H1 (cell line): Measurements from ENCODE around the gene PJA1. TPM values are rescaled to one million over a fixed set of nuclear protein-coding genes. Genes with fewer than 3 reads are reported as not detected.

Source experiments
- CTCF ChIA-PET: fragments of 300-600 bp; sonication (Branson Sonifier 250); formaldehyde crosslinking; loops from one replicate; lab custom pipeline; 2021; ENCODE audit not compliant: partially characterized antibody; lab: Charles Lee
- POLR2A ChIA-PET: fragments of 300-600 bp; sonication (Branson Sonifier 250); formaldehyde crosslinking; loops from one replicate; lab custom pipeline; 2021; ENCODE audit warnings: inconsistent platforms; ENCODE audit not compliant: partially characterized antibody; lab: Charles Lee
- DNase-seq, 2 experiments: peaks; one replicate each; pipeline versions ENCODE4 v3.0.0 to v3.0.0-alpha.2; 2010 to 2022; ENCODE audit warnings: low spot score in 2 of 2, low read depth in 1 of 2, mixed read lengths in 1 of 2
- FAIRE-seq: peaks from 2 replicates; lab custom pipeline; 2011; peaks lifted over from hg19 to GRCh38; lab: Jason Lieb, UNC
- H2AFZ ChIP-seq: 2 replicates; pipeline ENCODE4 v1.8.1; 2012; ENCODE audit warnings: low read length, inconsistent platforms
- H2AK5ac ChIP-seq: 2 replicates; pipeline ENCODE4 v1.6.1; 2013; ENCODE audit warnings: low read depth, low read length
- H2BK120ac ChIP-seq: replicated peaks from 2 replicates; pipeline ENCODE3; 2013; ENCODE audit warnings: low read depth, low read length, inconsistent platforms
- H2BK12ac ChIP-seq: 2 replicates; pipeline ENCODE4 v1.6.1; 2013; ENCODE audit warnings: low read depth, low read length
- H2BK15ac ChIP-seq: 2 replicates; pipeline ENCODE4 v1.6.1; 2013; ENCODE audit warnings: low read length
- H2BK20ac ChIP-seq: 2 replicates; pipeline ENCODE4 v1.6.1; 2013; ENCODE audit warnings: low read length
- H2BK5ac ChIP-seq: 2 replicates; pipeline ENCODE4 v1.6.1; 2013; ENCODE audit warnings: low read depth, low read length
- H3K14ac ChIP-seq: 2 replicates; pipeline ENCODE4 v1.6.1; 2013; ENCODE audit warnings: inconsistent platforms; ENCODE audit not compliant: insufficient read length
- H3K18ac ChIP-seq: 2 replicates; pipeline ENCODE4 v1.6.1; 2013; ENCODE audit warnings: low read length; ENCODE audit errors: extremely low read depth
- H3K23ac ChIP-seq: 2 replicates; pipeline ENCODE4 v1.6.1; 2013; ENCODE audit warnings: inconsistent platforms; ENCODE audit not compliant: insufficient read length
- H3K23me2 ChIP-seq: 2 replicates; pipeline ENCODE4 v1.6.1; 2013; ENCODE audit warnings: low read depth, low read length
- H3K27ac ChIP-seq: 2 replicates; pipeline ENCODE4 v1.6.1; 2011; ENCODE audit warnings: low read depth, low read length, inconsistent platforms
- H3K27me3 ChIP-seq, 4 experiments: replicated peaks in 1 of 4; 1 replicate in 1 of 4; 2 replicates in 3 of 4; pipeline versions ENCODE4 v1.6.1 to v1.8.1; 2011 to 2013; ENCODE audit warnings: low read length in 3 of 4, mild to moderate bottlenecking in 3 of 4, inconsistent platforms in 2 of 4, mixed read lengths in 2 of 4, moderate library complexity in 1 of 4; ENCODE audit not compliant: control insufficient read depth in 3 of 4, insufficient read depth in 3 of 4; ENCODE audit errors: extremely low read depth in 1 of 4
- H3K36me3 ChIP-seq, 4 experiments: 2 replicates each; pipeline versions ENCODE4 v1.6.1 to v1.8.1; 2011 to 2013; ENCODE audit warnings: mild to moderate bottlenecking in 4 of 4, low read length in 3 of 4, moderate library complexity in 2 of 4, control low read depth in 1 of 4, inconsistent platforms in 1 of 4; ENCODE audit not compliant: insufficient read depth in 4 of 4, control insufficient read depth in 2 of 4
- H3K4ac ChIP-seq: replicated peaks from 2 replicates; pipeline ENCODE3; 2013; ENCODE audit warnings: low read length, low read depth, mixed read lengths, inconsistent platforms; ENCODE audit not compliant: insufficient read length
- H3K4me1 ChIP-seq, 4 experiments: replicated peaks in 1 of 4; 1 replicate in 1 of 4; 2 replicates in 3 of 4; pipeline versions ENCODE4 v1.6.1 to v1.8.1; 2011 to 2013; ENCODE audit warnings: low read length in 3 of 4, inconsistent platforms in 2 of 4, mixed read lengths in 1 of 4; ENCODE audit not compliant: insufficient read depth in 4 of 4, control insufficient read depth in 3 of 4
- H3K4me2 ChIP-seq, 2 experiments: 2 replicates each; pipeline versions ENCODE4 v1.6.1 to v1.8.1; 2011 to 2013; ENCODE audit warnings: low read depth in 2 of 2, low read length in 2 of 2, control low read depth in 1 of 2, inconsistent platforms in 1 of 2, mild to moderate bottlenecking in 1 of 2; ENCODE audit not compliant: insufficient read depth in 1 of 2
- H3K4me3 ChIP-seq, 4 experiments: fragments of 200-600, 300-600 bp in 1 of 4; sonication (generic), shearing (Covaris generic), sonication (Bioruptor Twin) in 1 of 4; 2 replicates each; pipeline versions ENCODE4 v1.5.1 to v1.8.1; 2011 to 2016; ENCODE audit warnings: low read length in 4 of 4, low read depth in 3 of 4, control low read depth in 2 of 4, inconsistent platforms in 2 of 4, mild to moderate bottlenecking in 2 of 4, mixed read lengths in 1 of 4, moderate library complexity in 1 of 4; ENCODE audit not compliant: insufficient read depth in 2 of 4; ENCODE audit errors: extremely low read depth in 1 of 4
- H3K56ac ChIP-seq: replicated peaks from 2 replicates; pipeline ENCODE3; 2013; ENCODE audit warnings: low read depth, mild to moderate bottlenecking, mixed read lengths, low read length, inconsistent platforms; ENCODE audit not compliant: insufficient read length
- H3K79me1 ChIP-seq: 2 replicates; pipeline ENCODE4 v1.6.1; 2013; ENCODE audit warnings: low read depth, low read length, control low read depth
- H3K79me2 ChIP-seq, 2 experiments: 2 replicates each; pipeline versions ENCODE4 v1.6.1 to v1.8.1; 2012 to 2013; ENCODE audit warnings: low read length in 2 of 2, mild to moderate bottlenecking in 2 of 2, inconsistent platforms in 1 of 2; ENCODE audit not compliant: insufficient read depth in 2 of 2, control insufficient read depth in 1 of 2
- H3K9ac ChIP-seq, 4 experiments: replicated peaks in 1 of 4; 1 replicate in 1 of 4; 2 replicates in 3 of 4; pipeline versions ENCODE4 v1.6.1 to v1.8.1; 2011 to 2013; ENCODE audit warnings: low read depth in 3 of 4, low read length in 3 of 4, control low read depth in 2 of 4, mild to moderate bottlenecking in 2 of 4, moderate library complexity in 2 of 4, inconsistent platforms in 1 of 4; ENCODE audit errors: extremely low read depth in 1 of 4
- H3K9me3 ChIP-seq, 2 experiments: 2 replicates each; pipeline versions ENCODE4 v1.6.1 to v1.8.1; 2012 to 2013; ENCODE audit warnings: mild to moderate bottlenecking in 2 of 2, moderate library complexity in 2 of 2, control low read depth in 1 of 2, inconsistent platforms in 1 of 2, low read depth in 1 of 2, low read length in 1 of 2, mixed read lengths in 1 of 2; ENCODE audit not compliant: insufficient read depth in 2 of 2
- H4K20me1 ChIP-seq, 2 experiments: replicated peaks in 1 of 2; 2 replicates each; pipeline versions ENCODE3 to v1.8.1; 2011 to 2013; ENCODE audit warnings: inconsistent platforms in 2 of 2, low read length in 2 of 2, mild to moderate bottlenecking in 1 of 2; ENCODE audit not compliant: insufficient read depth in 2 of 2, control insufficient read depth in 1 of 2
- H4K5ac ChIP-seq: 2 replicates; pipeline ENCODE4 v1.6.1; 2013; ENCODE audit warnings: low read length, low read depth, mixed read lengths, inconsistent platforms; ENCODE audit not compliant: insufficient read length
- H4K8ac ChIP-seq: 2 replicates; pipeline ENCODE4 v1.8.0; 2013; ENCODE audit warnings: mild to moderate bottlenecking, moderate library complexity, low read length, inconsistent platforms; ENCODE audit not compliant: insufficient read depth; ENCODE audit errors: extremely low read depth
- H4K91ac ChIP-seq: replicated peaks from 2 replicates; pipeline ENCODE3; 2013; ENCODE audit warnings: low read length, mixed read lengths, inconsistent platforms; ENCODE audit not compliant: insufficient read length
- EGR1 ChIP-seq: IDR thresholded peaks from 2 replicates; pipeline ENCODE4 v1.6.1; 2011; ENCODE audit warnings: low read depth, low read length, borderline replicate concordance
- EZH2 ChIP-seq: fragments of 200-600 bp; sonication (generic); IDR thresholded peaks from 2 replicates; pipeline ENCODE4 v1.7.1; 2012; ENCODE audit warnings: low read depth, mild to moderate bottlenecking, moderate library complexity, low read length, inconsistent platforms; ENCODE audit not compliant: severe bottlenecking
- KDM4A ChIP-seq: IDR thresholded peaks from one replicate; pipeline ENCODE4 v1.7.1; 2012; ENCODE audit warnings: low read depth, mild to moderate bottlenecking, moderate library complexity, low read length, inconsistent platforms; ENCODE audit not compliant: severe bottlenecking
- SAP30 ChIP-seq: fragments of 300-600 bp; sonication (generic); IDR thresholded peaks from 2 replicates; pipeline ENCODE4 v1.7.1; 2012; ENCODE audit warnings: low read length, moderate library complexity, mild to moderate bottlenecking, inconsistent platforms; ENCODE audit not compliant: insufficient read depth, insufficient replicate concordance
- TAF7 ChIP-seq: optimal IDR thresholded peaks from 2 replicates; pipeline ENCODE3; 2011; ENCODE audit warnings: low read depth, mild to moderate bottlenecking, inconsistent platforms, low read length, moderate library complexity, borderline replicate concordance
- TEAD4 ChIP-seq: IDR thresholded peaks from 2 replicates; pipeline ENCODE4 v1.6.1; 2012; ENCODE audit warnings: low read depth, low read length, inconsistent platforms, mixed read lengths
- WGBS, 2 experiments: shearing (Covaris generic) in 1 of 2; methylation state at CpG; one replicate each; pipeline versions ENCODE4 v1.1.6 to v1.1.7; 2013 to 2015; ENCODE audit warnings: low lambda C conversion rate in 2 of 2, mixed read lengths in 2 of 2, inconsistent platforms in 1 of 2, low coverage in 1 of 2, missing lambda C conversion rate in 1 of 2; ENCODE audit not compliant: insufficient replicate concordance in 2 of 2, insufficient coverage in 1 of 2, insufficient read length in 1 of 2; ENCODE audit errors: extremely low coverage in 1 of 2, missing lambda C conversion rate in 1 of 2; 5-methylcytosine and 5-hydroxymethylcytosine counted together
- polyA plus RNA-seq, 7 experiments: library from polyadenylated mRNA; depleted of rRNA in 3 of 7; stranded (reverse) in 5 of 7; unstranded in 2 of 7; fragments of >200 nt in 5 of 7; fragments of 200-250 nt in 2 of 7; gene quantifications; 1 replicate in 5 of 7; 2 replicates in 1 of 7; 4 replicates in 1 of 7; pipeline versions ENCODE4 v1.2.1 to v1.2.3, GENCODE V29; 2011 to 2013; ENCODE audit warnings: missing spikeins in 2 of 7, mixed read lengths in 2 of 7
- total RNA-seq: library from RNA; stranded (reverse); fragmentation: NEBNext Ultra II Directional; extraction: Animal tissue kit (Norgen Biotek cat#: 25700); gene quantifications from 2 replicates; pipeline ENCODE4 v1.2.1, GENCODE V29; 2021

PJA1 gene
- total and polyA plus RNA-seq, 2 of the 8 experiments (the other 6 are each of a cell fraction or from before 2014, with no cell fraction given): 25.7 to 37.0 TPM

GRCh38 chrX:69155786-69156520 is 9.3 kb downstream of the PJA1 start:
- Histone ChIP-seq H4K5ac (no peak overlapping the region), H4K8ac (no peak overlapping the region; the same call in 1 of the 2 replicates), H3K79me2 (no peaks in the 10 kb centered on the region), H3K56ac (no peak overlapping the region), H3K4me3 (no peak overlapping the region), H4K20me1 (no peaks in the 10 kb centered on the region), H2BK20ac (0 out of 2 replicates have a peak overlapping the region, but pooled peaks have one; percentile 61), H2BK12ac (0 out of 2 replicates have a peak overlapping the region, but pooled peaks have one; percentile 17), H3K4ac (no peak overlapping the region), H3K9me3 (no peaks in the 10 kb centered on the region), H2AK5ac (no peak overlapping the region), H3K9ac (no peak overlapping the region), H4K91ac (no peak overlapping the region), H3K23ac (no peak overlapping the region), H3K4me1 (peaks cover 2 to 13% (median 7%) of the 10 kb centered on the region in 4 experiments; a peak in 6 of 7 replicates), H3K14ac (no peak overlapping the region), H3K18ac (no peak overlapping the region), H2AFZ (no peak overlapping the region), H3K36me3 (peaks cover 0 to 2% (median 0%) of the 10 kb centered on the region in 4 experiments; a peak in 1 of 8 replicates), H2BK15ac (no peak overlapping the region), H3K4me2 (no peak overlapping the region), H3K79me1 (no peaks in the 10 kb centered on the region), H3K23me2 (peaks cover 1% of the 10 kb centered on the region; the same call in 1 of the 2 replicates), H3K27me3 (no peaks in the 10 kb centered on the region), H2BK5ac (no peak overlapping the region), H2BK120ac (no peak overlapping the region), H3K27ac (no peak overlapping the region)
- POLR2A ChIA-PET: interaction anchor here (1.7 kb wide), 1 partner anchor 19 kb away, joined by 11 read pairs; no protein-coding TSS in a partner anchor
- CTCF ChIA-PET: interaction anchor here (1.0 to 2.4 kb wide), 5 partner anchors 11 to 66 kb away, joined by 3 to 5 read pairs (median 4); no protein-coding TSS in a partner anchor
- FAIRE-seq (no peak), DNase-seq (no peak)
- WGBS, 2 experiments: no CpG with 5 or more reads among the region's 5 CpGs
- TF ChIP-seq TAF7 (no peak), EZH2 (no peak), EGR1 (no peak), SAP30 (no peak), KDM4A (no peak), TEAD4 (no peak)
